KBM-7 (cell line): ENCODE data around the gene GP1BA.
"Not testable (repeated sequence)": the region's sequence is repeated elsewhere in the genome, so short reads cannot be mapped to it uniquely, and the experiment has no call there.

Experiments used
- DNase-seq: peaks from one replicate; pipeline ENCODE4 v3.0.0-alpha.2; 2015
- in situ Hi-C: fragments of 300-500 bp; cut with MboI; formaldehyde crosslinking; loops from 2 replicates; pipeline ENCODE4 v1.14.3; 2020; ENCODE audit warnings: low sequenced_read_pairs, low pct_unique_long_range_greater_than_20kb, mixed read lengths

The GP1BA gene

DNA sequence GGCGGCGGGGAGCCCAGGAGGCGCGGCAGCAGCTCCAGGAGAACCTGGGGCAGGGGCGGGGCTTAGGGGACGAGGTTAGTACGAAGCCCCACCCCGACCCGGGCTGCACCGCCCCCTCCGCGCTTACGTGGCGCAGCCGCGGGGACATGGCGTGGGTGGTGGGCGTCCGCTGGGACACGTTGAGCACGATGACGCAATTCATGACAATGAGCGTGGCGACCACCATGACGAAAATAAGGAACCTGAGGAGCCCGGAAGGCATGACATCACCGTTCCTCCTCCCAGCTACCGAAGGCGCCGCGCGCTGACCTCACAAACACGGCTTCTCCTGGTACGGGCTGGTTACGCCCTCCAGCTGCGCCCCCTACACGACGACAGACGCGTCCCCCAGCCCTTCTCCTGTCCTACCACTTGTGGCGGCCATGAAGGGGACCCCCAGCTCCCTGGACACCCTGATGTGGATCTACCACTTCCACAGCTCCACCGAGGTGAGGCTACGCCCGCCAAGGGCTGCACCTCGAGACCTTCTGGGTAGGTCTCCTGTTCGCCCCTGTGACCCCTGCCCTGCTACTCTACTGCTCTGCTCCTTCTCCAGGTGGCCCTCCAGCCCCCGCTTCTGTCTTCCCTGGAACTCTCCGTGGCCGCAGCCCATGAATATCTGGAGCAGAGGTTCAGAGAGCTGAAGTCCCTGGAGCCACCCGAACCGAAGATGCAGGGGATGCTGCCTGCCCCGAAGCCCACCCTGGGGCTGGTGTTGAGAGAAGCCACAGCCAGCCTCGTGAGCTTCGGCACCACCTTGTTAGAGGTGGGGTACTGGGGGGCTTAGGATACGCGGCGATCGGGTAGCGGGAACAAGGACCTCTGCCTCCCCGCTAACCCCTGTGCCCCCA, 32.5 kb upstream of the GP1BA start, which contains the start of gene C17orf107:
Gene C17orf107 (plus strand): TSS at position 196 of the 890 bp plus-strand sequence. CDS start 227 bp downstream, at position 423.
- in situ Hi-C loops, result loop anchor here (25.0 kb wide), 1 partner anchor 312 kb away; the partner anchor contains the start of gene SMTNL2
- DNase-seq, result no peak

DNA sequence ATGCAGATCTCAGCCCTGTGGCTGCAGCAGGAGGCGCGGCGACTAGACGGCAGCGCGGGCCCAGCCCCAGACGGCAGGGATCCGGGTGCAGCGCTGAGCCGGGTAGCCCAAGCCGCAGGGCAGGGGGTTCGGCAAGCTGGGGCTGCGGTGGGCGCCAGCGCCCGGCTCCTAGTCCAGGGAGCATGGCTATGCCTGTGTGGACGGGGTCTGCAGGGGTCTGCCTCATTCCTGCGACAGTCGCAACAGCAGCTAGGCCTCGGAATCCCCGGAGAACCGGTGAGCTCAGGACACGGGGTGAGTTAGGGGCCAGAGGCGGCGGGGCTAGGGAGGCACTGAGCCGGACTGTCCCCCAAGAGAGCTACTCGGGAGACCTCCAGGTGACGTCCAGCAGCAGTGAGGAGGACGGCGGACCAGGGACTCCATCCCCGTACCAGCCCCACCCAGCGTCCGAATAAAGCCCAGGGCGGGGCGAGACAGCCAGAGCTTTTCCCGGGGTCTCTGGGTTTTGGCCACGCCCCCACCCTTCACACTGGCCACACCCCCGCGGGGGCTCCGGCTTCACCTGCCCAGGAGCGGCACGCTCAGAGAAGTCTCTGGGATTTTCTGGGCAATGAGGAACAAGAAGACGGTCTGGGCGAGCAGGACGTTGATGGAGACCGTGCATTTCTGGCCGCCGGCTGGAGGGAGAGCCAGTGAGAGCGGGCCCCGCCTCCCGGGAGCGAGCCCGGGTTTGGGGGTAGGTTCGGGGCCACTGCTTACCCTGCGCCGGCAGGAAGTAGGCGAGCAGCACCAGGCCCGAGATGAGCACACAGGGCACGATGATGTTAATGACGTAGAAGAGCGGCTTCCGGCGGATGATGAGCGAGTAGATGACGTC, 31.6 kb upstream of the GP1BA start:
- in situ Hi-C loops, result no loop called here
- no peak for DNase-seq

DNA sequence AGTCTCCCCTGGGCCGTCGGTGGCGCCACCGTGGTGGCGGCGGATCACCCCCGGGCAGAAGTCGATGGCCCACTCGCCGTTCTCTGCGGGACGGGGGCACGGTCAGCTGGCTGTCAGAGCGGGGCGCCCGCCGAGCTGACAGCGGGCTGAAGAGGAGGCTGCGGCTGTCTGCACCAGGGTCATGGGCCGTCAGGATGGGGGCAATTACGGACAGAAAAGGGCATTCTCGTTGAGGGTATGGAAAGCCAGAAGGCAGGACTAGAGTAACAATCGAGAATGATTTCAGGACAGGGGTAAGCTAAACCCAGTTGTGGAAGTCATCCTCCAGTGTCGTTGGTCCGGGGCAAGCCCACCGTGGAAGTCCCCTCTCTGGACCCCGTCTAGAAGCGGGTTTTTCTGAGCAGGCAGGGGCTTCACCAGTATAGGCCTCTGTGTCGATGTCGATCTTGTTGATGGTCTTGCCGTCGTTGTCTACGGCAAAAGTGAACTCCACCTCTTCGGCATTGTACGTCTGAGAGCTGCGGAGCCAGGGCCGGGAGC, 30.9 kb upstream of the GP1BA start:
- in situ Hi-C loops, result no loop called here
- DNase-seq, result no peak

DNA sequence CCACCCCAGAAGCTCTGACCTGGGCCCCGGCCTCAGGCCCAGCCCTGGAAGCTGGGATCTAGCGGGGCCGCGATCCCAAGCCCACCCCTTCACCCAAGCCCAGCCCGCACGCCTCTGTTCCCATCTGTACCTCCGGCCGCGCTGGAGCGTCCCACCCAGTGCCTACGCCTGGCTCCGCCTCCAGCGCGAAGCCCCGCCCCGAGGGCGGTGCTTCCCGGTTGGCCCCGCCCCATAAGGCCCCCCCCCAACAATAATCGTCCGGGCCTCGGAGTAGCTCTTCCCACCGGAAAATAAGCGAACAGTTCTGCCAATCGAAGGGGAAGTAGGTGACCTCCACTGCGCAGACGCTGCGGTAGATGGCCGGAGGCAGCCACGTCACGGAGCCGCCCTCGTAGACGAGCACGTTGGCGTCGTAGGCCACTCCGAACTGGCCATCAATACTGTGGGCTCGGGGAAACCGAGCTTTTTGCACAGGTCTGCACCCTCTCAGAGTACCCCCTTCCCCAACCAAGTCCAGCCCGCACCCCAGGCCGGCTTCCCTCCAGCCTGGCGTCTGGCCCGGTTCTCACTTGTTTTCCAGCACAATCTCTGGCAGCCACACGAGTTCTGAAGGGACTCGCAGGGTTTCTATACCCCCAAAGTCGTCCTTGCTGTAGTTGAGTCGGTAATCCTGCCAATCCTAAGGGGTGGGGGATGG, 30.3 kb upstream of the GP1BA start:
- in situ Hi-C loops, result no loop called here
- no peak for DNase-seq

DNA sequence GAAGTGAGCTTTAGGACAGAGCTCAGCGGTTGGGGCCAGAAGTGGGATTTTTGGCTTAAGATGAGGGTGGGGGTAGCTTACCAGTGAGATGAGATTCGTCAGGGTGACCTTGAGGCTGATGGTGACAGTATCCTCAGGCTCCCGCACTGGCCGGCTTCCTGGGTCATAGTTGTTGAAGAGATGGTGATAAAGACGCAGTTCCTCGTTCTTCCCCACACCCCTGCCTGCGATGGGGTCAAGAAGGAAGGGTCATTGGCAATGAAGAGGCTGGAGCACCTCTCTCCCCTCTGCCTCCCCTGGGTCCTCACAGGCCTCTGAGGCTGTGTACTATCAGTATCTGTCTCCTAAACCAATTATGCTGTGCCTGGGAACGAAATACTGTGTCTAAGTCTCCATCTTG, 29.5 kb upstream of the GP1BA start:
- in situ Hi-C loops, result no loop called here
- no peak for DNase-seq

DNA sequence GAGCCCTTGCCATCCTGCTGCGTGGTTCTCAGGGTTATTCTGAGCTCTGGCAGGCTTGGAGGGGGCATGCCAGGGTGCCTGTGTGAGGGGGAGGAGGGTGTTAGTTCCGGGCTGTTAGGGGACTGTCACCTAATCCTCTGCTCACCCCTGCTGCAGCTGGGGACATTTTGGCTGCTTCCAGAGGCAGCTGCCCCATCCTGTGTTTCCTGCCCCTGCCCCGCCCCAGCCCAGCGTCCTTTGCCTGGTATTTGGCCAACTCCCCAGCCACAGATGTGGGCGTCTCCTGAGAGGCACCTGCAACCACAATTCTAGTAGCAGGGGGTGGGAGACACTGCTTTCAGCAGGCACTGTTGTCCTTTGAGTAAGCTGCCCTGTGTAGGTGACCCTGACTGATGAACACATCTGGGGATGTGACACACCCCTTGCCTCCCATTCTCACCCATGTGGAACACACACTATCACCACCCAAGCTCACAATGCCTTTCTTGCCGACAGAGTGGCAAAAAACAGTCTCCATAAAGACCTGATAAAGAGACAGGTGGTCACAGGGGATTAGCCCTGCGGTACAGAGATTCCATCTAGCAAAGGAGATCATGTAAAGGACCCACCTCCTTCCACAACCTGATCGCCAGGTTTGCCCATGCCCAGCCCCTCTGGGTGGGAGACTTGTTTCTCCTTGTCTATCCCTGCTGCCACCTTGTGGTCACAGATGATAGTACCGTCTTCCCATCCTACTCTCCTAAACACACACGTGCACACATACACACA, 28.8 kb upstream of the GP1BA start, which contains the start of gene CHRNE:
Gene CHRNE (minus strand): TSS at position 48 of the 768 bp plus-strand sequence. CDS start 35 bp downstream, at position 13.
- in situ Hi-C loops, result no loop called here
- DNase-seq, result peak; percentile 93

DNA sequence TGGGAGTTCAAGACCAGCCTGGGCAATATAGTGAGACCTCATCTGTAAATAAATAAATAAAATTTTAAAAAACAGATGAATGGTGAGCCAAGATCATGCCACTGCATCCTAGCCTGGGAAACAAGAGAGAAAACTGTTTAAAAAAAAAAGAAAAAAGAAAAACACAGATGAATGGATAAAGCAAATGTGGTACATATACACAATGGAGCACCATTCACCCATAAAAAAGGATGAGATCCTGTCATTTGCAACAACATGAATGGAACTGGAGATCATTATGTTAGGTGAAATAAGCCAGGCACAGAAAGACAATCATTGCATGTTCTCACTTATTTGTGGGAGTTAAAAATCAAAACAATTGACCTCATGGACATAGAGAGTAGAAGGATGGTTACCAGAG, 25.4 kb upstream of the GP1BA start:
- in situ Hi-C loops, DNase-seq: not testable (repeated sequence)

DNA sequence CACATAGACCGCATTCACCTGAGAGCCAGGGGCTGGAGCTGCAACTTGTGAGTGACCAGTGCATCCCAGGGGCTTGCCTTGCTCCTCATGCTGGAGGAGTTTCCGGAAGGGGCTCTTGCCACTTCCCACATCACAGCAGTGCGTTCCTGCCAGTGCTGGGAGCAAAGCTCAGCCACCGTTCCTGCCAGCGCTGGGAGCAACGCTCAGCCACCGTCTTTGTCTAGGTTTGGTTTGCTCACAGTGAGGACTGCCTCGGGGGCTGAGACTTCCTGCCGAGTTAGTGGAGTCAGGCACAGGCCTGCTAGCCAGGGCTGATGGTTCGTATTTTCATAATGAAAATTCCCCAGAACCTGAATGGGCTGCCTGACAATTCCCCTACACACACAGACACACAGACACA, 23.8 kb upstream of the GP1BA start:
- in situ Hi-C loops, result no loop called here
- DNase-seq, result no peak

DNA sequence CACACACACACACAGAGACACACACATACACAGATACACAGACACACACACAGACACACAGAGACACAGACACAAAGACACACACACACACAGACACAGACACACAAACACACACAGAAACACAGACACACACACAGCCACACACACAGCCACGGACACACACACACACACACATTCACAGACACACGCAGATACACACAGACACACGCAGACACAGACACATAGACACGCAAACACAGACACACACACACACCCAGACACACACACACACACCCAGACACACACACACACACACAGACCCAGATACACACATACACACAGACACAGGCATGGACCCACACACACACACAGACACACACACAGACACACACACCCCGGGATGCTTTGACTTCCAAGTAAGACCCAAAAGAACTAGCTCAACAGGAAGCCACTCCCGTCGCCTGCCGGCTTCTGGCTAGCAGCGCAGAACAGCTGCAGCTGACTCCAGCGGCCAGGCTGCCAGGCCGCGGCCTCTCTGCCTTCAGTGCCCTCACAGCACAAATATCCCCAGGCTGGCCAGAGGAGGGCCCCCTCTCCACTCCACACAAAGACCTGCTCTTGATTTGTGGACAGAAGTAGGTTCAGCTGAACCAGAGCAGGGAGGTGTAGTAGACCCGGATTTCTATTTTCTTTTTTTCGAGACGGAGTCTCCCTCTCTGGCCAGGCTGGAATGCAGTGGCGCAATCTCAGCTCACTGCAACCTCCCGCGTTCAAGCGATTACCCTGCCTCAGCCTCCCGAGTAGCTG, 23.2 kb upstream of the GP1BA start:
- in situ Hi-C loops, result no loop called here
- peak; percentile 96 for DNase-seq

DNA sequence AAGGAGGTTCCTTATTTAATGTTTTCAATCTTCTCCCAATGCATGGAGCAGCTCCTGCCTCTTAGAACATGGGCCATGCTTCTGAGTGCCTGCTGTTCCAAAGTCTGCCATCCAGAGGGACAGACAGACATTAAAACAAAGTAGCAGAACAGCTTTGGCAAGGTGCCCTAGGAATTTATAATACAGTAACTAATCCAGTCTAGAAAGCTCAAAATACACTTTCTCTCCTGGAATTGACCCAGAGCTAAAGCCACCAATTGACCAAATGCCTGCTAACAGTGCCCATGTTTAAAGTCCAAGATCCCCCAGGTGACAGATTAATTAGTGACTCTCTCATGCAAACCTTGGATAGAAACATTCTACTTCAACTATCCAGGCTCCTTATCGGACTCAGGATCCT, 18.1 kb upstream of the GP1BA start:
- in situ Hi-C loops, result no loop called here
- no peak for DNase-seq

DNA sequence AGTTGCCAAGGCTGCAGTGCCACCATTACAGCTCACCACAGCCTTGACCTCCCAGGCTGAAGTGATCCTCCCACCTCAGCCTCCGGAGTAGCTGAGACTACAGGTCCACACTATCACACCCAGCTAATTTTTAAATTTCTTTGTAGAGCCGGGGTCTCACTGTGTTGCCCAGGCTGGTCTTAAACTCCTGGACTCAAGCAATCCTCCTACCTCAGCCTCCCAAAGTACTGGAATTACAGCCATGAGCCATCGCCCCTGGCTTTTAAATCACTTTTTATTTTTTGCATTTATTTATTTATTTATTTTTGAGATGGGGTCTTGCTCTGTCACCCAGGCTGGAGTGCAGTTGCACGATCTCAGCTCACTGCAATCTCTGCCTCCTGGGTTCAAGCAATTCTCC, 17.5 kb upstream of the GP1BA start:
- DNase-seq, in situ Hi-C loops: not testable (repeated sequence)

DNA sequence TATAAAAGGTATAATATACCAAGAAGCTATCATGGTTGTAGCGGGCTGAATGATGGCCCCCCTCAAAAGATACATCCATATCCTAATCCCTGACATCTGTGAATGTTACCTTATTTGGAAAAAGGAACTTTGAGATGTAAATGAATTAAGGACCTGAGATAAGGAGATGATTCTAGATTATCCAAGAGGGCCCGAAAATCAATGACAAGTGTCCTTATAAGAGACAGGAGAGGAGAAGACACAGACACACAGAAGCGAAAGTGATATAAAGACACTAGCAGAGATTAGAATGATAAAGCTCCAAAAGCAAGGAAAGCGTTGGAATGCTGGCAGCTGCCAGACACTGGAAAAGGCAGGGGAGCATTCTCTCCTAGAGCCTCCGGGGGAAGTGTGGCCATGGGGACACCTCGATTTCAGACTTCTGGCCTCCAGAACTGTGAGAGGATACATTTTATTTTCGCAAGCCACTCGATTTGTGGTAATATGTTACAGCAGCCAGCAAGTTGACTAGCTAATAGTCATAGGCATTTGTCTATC, 12.5 kb upstream of the GP1BA start:
- in situ Hi-C loops, result no loop called here

DNA sequence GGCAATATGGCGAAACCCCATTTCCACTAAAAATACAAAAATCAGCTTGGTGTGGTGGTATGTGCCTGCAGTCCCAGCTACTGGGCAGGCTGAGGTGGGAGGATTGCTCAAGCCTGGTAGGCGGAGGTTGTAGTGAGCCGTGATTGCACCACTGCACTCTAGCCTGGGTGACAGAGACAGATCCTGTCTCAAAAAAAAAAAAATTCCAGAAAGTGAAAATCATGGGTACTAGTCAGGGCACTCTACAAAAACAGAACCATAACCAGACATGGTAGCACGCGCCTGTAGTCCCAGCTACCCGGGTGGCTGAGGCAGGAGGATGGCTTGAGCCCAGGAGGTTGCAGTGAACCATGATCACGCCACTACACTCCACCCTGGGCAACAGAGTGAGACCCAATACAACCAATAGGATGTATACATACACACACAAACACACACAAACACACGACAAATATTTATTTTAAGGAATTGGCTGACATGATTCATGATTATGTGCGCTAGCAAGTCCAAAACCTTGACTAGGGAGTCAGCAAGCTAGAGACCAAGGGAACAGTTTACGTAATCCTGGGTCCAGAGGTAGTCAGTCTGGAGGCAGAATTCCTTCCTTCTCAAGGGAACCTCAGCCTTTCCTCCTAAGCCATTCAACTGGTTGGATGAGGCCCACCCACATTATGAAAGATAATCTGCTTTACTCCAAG, 11.6 kb upstream of the GP1BA start:
- no peak for DNase-seq
- in situ Hi-C loops, result no loop called here

More for the DNA sequence above, 12.5 kb upstream of the GP1BA start:
- no peak for DNase-seq

DNA sequence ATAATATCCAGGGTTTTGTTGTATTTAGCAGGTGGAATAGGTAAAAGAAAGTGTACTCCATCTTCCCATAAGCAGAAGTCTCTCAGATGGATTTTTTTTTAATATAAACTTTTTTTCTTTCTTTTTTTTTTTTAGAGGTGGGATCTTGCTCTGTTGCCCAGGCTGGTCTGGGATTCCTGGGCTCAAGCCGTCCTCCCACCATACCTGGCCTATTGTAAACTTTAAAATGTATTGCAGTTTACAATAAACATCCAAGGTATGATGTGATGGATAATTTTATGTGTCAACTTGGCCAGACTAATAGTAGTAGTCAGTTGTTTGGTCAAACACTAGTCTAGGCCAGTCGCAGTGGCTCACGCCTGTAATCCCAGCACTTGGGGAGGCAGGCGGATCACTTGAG, 10.8 kb upstream of the GP1BA start:
- in situ Hi-C loops, result no loop called here
- DNase-seq, result no peak

DNA sequence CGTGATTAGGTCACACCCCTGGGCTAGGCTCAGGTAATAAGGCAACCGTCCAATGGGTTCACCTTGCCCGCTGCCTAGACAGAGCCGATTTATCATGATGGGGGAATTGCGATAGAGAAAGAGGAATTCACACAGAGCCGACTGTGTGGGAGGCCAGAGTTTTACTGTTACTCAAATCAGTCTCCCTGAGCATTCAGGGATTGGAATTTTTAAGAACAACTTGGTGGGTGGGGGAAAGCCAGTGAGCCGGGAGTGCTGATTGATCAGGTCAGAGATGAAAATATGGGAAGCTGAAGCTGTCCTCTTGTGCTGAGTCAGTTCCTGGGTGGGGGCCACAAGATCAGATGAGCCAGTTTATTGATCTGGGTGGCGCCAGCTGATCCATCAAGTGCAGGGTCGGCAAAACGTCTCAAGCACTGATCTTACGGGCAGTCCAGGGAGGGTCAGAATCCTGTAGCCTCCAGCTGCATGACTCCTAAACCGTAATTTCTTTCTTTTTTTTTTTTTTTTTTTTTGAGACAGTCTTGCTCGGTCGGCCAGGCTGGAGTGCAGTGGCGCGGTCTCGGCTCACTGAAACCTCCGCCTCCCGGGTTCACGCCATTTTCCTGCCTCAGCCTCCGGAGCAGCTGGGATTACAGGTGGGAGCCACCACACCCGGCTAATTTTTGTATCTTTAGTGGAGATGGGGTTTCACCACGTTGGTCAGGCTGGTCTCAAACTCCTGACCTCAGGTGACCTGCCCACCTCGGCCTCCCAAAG, 5.3 kb upstream of the GP1BA start:
- in situ Hi-C loops, DNase-seq: not testable (repeated sequence)

DNA sequence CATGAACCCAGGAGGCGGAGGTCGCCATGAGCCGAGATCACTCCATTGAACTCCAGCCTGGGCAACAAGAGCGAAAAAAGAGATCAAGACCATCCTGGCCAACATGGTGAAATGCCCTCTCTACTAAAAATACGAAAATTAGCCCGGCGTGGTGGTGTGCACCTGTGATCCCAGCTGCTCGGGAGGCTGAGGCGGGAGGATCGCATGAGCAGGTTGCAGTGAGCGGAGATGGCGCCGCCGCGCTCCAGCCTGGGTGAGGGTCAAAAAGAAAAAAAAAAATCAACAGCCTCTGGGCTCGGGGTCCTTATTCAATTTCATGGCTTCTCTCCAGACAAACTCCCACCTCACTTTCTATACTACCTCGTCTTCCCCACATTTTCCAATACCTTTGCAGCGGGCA, 3.2 kb upstream of the GP1BA start:
- no peak for DNase-seq
- in situ Hi-C loops, result no loop called here
